ENCODE measurements around the gene EEFSEC.

Gene EEFSEC

DNA sequence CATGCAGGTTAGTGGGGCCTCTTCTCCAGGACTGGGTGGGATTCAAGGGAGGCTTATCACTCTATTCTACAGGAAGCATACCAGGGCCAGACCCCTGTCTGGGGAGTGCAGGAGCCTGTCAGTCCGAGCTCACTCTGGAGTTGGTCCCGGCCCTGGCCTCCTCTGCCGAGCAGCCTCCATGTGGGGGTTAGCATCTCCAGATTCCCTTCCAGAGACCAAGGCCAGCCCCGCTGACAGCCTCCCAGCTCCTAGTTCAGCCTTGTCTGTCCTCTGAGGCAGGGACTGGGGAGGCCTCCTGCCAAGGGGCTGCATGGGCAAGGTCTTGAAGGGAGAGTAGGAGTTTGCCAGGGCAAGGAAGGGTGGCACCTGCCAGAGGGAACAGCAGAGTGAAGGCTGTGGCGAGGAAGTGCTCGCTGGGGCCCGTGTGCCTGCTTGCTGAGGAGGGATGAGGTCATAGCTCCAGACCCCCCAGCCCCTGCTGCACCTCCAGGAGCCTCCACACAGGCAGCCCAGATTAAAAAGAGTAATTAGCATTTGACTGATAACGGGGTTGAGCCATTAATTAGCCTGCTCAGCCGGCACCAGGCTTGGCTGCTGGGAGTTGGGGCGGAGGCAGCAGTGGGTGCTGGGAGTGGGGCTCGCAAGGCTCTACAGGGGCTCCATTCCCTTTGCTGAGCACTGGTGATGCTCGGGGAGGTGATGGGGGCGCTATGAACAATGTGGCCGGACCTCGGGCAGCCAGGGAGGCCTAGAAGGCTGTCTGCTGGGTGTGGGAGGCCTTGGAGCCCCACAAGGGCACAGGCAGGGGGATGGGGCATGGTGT lies 259.1 kb downstream of the EEFSEC start:
- H3K27me3 Mint-ChIP-seq (ENCODE audit: low read depth), result peaks cover 10% of the 10 kb centered on the region
- peaks cover 16% of the 10 kb centered on the region for H3K4me1 Mint-ChIP-seq
- H3K27ac Mint-ChIP-seq, result peak overlapping the region in 2 of 3 experiments; percentile 34 to 52
- no peaks in the 10 kb centered on the region for H3K36me3 Mint-ChIP-seq (ENCODE audit: low read depth)
- no peaks in the 10 kb centered on the region for H3K9me3 Mint-ChIP-seq
- no peak overlapping the region for H3K4me3 Mint-ChIP-seq
- TF ChIP-seq CTCF (IDR thresholded peaks at IDR 0.05; ENCODE audit: unreplicated experiment in 3 of 3), result no peak

- no peak for TF ChIP-seq CTCF (IDR thresholded peaks at IDR 0.05; ENCODE audit: unreplicated experiment in 3 of 3)
- H3K27ac Mint-ChIP-seq, result peak overlapping the region in 1 of 3 experiments; percentile 26
These were observed 259.7 kb downstream of the EEFSEC start for GRCh38 chr3:128413003-128413370.

GRCh38 chr3:128413413-128414205 lies 260.3 kb downstream of the EEFSEC start:
- Mint-ChIP-seq H3K27me3 (ENCODE audit: low read depth) (peaks cover 10% of the 10 kb centered on the region), H3K4me3 (no peak overlapping the region), H3K36me3 (ENCODE audit: low read depth) (no peaks in the 10 kb centered on the region), H3K9me3 (no peaks in the 10 kb centered on the region), H3K27ac (no peak overlapping the region), H3K4me1 (peaks cover 16% of the 10 kb centered on the region)
- TF ChIP-seq CTCF (IDR thresholded peaks at IDR 0.05; ENCODE audit: unreplicated experiment in 3 of 3), result no peak

More at GRCh38 chr3:128413003-128413370, 259.7 kb downstream of the EEFSEC start:
- Mint-ChIP-seq H3K27me3 (ENCODE audit: low read depth) (peaks cover 10% of the 10 kb centered on the region), H3K4me3 (no peak overlapping the region), H3K36me3 (ENCODE audit: low read depth) (no peaks in the 10 kb centered on the region), H3K9me3 (no peaks in the 10 kb centered on the region), H3K4me1 (peaks cover 16% of the 10 kb centered on the region)

- peaks cover 4% of the 10 kb centered on the region for H3K27me3 Mint-ChIP-seq (ENCODE audit: low read depth)
- TF ChIP-seq CTCF (IDR thresholded peaks at IDR 0.05; ENCODE audit: unreplicated experiment in 3 of 3), result no peak
- H3K36me3 Mint-ChIP-seq (ENCODE audit: low read depth), result peaks cover 7% of the 10 kb centered on the region
- peaks cover 8% of the 10 kb centered on the region for H3K9me3 Mint-ChIP-seq
- H3K4me1 Mint-ChIP-seq, result peaks cover 14% of the 10 kb centered on the region
- no peak overlapping the region for H3K27ac Mint-ChIP-seq
- H3K4me3 Mint-ChIP-seq, result no peak overlapping the region
These were observed 262.0 kb downstream of the EEFSEC start for GRCh38 chr3:128415200-128415772.

- Mint-ChIP-seq H3K4me1 (peaks cover 14% of the 10 kb centered on the region), H3K36me3 (ENCODE audit: low read depth) (peaks cover 7% of the 10 kb centered on the region), H3K27ac (no peak overlapping the region), H3K27me3 (ENCODE audit: low read depth) (peaks cover 4% of the 10 kb centered on the region), H3K4me3 (no peak overlapping the region), H3K9me3 (peaks cover 8% of the 10 kb centered on the region)
- no peak for TF ChIP-seq CTCF (IDR thresholded peaks at IDR 0.05; ENCODE audit: unreplicated experiment in 3 of 3)
These were observed 262.7 kb downstream of the EEFSEC start for GRCh38 chr3:128415773-128416577.

All from nephron (organoid).